GM11168 (cell line): Measurements from ENCODE around the gene SPOCK1.

Source experiments
- in situ Hi-C: fragments of 300-500 bp; cut with MboI; formaldehyde crosslinking; loops from one replicate; pipeline ENCODE4 v1.12.0; 2022; ENCODE audit warnings: low sequenced_read_pairs; ENCODE audit not compliant: unreplicated experiment

Gene SPOCK1

GRCh38 chr5:137450759-137451158, 48.4 kb downstream of the SPOCK1 start:
- in situ Hi-C loops: no loop called here

GRCh38 chr5:137448868-137449267, 50.3 kb downstream of the SPOCK1 start:
- in situ Hi-C loops: no loop called here

- in situ Hi-C loops: no loop called here
These were observed 52.5 kb downstream of the SPOCK1 start for GRCh38 chr5:137446615-137447014.

- in situ Hi-C loops: no loop called here
These were observed 53.0 kb downstream of the SPOCK1 start for GRCh38 chr5:137446151-137446550.

- in situ Hi-C loops: no loop called here
These were observed 56.5 kb downstream of the SPOCK1 start for GRCh38 chr5:137442660-137443059.

- in situ Hi-C loops: no loop called here
These were observed 57.6 kb downstream of the SPOCK1 start for GRCh38 chr5:137441476-137441875.

GRCh38 chr5:137440795-137441194, 58.3 kb downstream of the SPOCK1 start:
- in situ Hi-C loops: no loop called here

- in situ Hi-C loops: no loop called here
These were observed 59.5 kb downstream of the SPOCK1 start for GRCh38 chr5:137439645-137440044.

GRCh38 chr5:137438932-137439331, 60.2 kb downstream of the SPOCK1 start:
- in situ Hi-C loops: no loop called here

GRCh38 chr5:137437774-137438173, 61.4 kb downstream of the SPOCK1 start:
- in situ Hi-C loops: no loop called here

- in situ Hi-C loops: no loop called here
These were observed 65.6 kb downstream of the SPOCK1 start for GRCh38 chr5:137433539-137433938.

GRCh38 chr5:137432376-137432775, 66.8 kb downstream of the SPOCK1 start:
- in situ Hi-C loops: no loop called here

GRCh38 chr5:137431051-137431450, 68.1 kb downstream of the SPOCK1 start:
- in situ Hi-C loops: no loop called here

- in situ Hi-C loops: no loop called here
These were observed 83.9 kb downstream of the SPOCK1 start for GRCh38 chr5:137415231-137415681.

- in situ Hi-C loops: no loop called here
These were observed 84.9 kb downstream of the SPOCK1 start for GRCh38 chr5:137414112-137414755.

- in situ Hi-C loops: no loop called here
These were observed 87.0 kb downstream of the SPOCK1 start for GRCh38 chr5:137412136-137412535.

GRCh38 chr5:137410234-137411010, 88.7 kb downstream of the SPOCK1 start:
- in situ Hi-C loops: no loop called here

GRCh38 chr5:137409736-137410135, 89.4 kb downstream of the SPOCK1 start:
- in situ Hi-C loops: no loop called here

GRCh38 chr5:137407090-137407489, 92.0 kb downstream of the SPOCK1 start:
- in situ Hi-C loops: no loop called here

GRCh38 chr5:137405393-137405792, 93.7 kb downstream of the SPOCK1 start:
- in situ Hi-C loops: no loop called here

- in situ Hi-C loops: no loop called here
These were observed 95.3 kb downstream of the SPOCK1 start for GRCh38 chr5:137403869-137404268.
